Neural cell (in vitro differentiated cells): ENCODE data around the gene ZBTB7C. TPM values are rescaled to one million over a fixed set of nuclear protein-coding genes. Genes with fewer than 3 reads are reported as not detected.

Experiments
- H2AFZ ChIP-seq: fragments of 200-600, 300-800 bp; sonication (generic), shearing (Covaris generic); 2 replicates; pipeline ENCODE4 v1.6.0; 2014; ENCODE audit warnings: low read depth, mild to moderate bottlenecking, antibody characterized with exemption, low read length, moderate library complexity
- H3F3A ChIP-seq: fragments of 200-600 bp; shearing (Covaris generic); 2 replicates; pipeline ENCODE4 v1.6.1; 2016; ENCODE audit warnings: mild to moderate bottlenecking, moderate library complexity, mixed read lengths, antibody characterized with exemption, low read length; ENCODE audit not compliant: insufficient read depth, poor library complexity, severe bottlenecking
- H3K27ac ChIP-seq: fragments of 200-600, 300-800 bp; sonication (generic), shearing (Covaris generic); 2 replicates; pipeline ENCODE4 v1.5.1; 2014; ENCODE audit warnings: mild to moderate bottlenecking, low read length, moderate library complexity
- H3K27me3 ChIP-seq: fragments of 300-800, 200-600 bp; sonication (generic), shearing (Covaris generic); 2 replicates; pipeline ENCODE4 v1.6.0; 2014; ENCODE audit warnings: mild to moderate bottlenecking, low read depth, low read length, moderate library complexity; ENCODE audit not compliant: insufficient read depth
- H3K36me3 ChIP-seq: fragments of 300-800, 200-600 bp; sonication (generic), shearing (Covaris generic); 2 replicates; pipeline ENCODE4 v1.5.1; 2014; ENCODE audit warnings: mild to moderate bottlenecking, antibody characterized with exemption, low read length, moderate library complexity; ENCODE audit not compliant: insufficient read depth
- H3K4me2 ChIP-seq: fragments of 300-800, 200-600 bp; sonication (generic), shearing (Covaris generic); 2 replicates; pipeline ENCODE4 v1.6.0; 2014; ENCODE audit warnings: mild to moderate bottlenecking, low read length
- H3K4me3 ChIP-seq: fragments of 300-800, 200-600 bp; sonication (generic), shearing (Covaris generic); 2 replicates; pipeline ENCODE4 v1.5.1; 2014; ENCODE audit warnings: mild to moderate bottlenecking, low read length, moderate library complexity
- H3K79me2 ChIP-seq: fragments of 200-600 bp; shearing (Covaris generic); replicated peaks from 2 replicates; pipeline ENCODE4 v1.6.0; 2014; ENCODE audit warnings: mild to moderate bottlenecking, low read length, moderate library complexity; ENCODE audit not compliant: insufficient read depth
- H3K9ac ChIP-seq: fragments of 300-800, 200-600 bp; sonication (generic), shearing (Covaris generic); 2 replicates; pipeline ENCODE4 v1.6.1; 2016; ENCODE audit warnings: mild to moderate bottlenecking, low read length, mixed read lengths
- H3K9me2 ChIP-seq: fragments of 200-600 bp; shearing (Covaris generic); 2 replicates; pipeline ENCODE4 v1.6.1; 2016; ENCODE audit warnings: mild to moderate bottlenecking, low read length, mixed read lengths; ENCODE audit not compliant: insufficient read depth
- H3K9me3 ChIP-seq: fragments of 200-600, 300-800 bp; sonication (generic), shearing (Covaris generic); 2 replicates; pipeline ENCODE4 v1.6.1; 2016; ENCODE audit warnings: mild to moderate bottlenecking, mixed run types, low read length, moderate library complexity, mixed read lengths
- H4K20me1 ChIP-seq: fragments of 200-600 bp; shearing (Covaris generic); 2 replicates; pipeline ENCODE4 v1.6.1; 2016; ENCODE audit warnings: mild to moderate bottlenecking, mixed run types; ENCODE audit not compliant: insufficient read depth
- EP300 ChIP-seq: fragments of 450-650 bp; conservative IDR thresholded peaks from 2 replicates; pipeline ENCODE4 v1.6.1; 2014; ENCODE audit warnings: antibody characterized with exemption, mild to moderate bottlenecking, moderate library complexity; ENCODE audit not compliant: poor library complexity, severe bottlenecking
- EZH2 ChIP-seq: fragments of 200-600, 300-800 bp; shearing (Covaris generic), sonication (generic); IDR thresholded peaks from 2 replicates; pipeline ENCODE4 v1.6.1; 2014; ENCODE audit warnings: antibody characterized with exemption, low read length, borderline replicate concordance, mild to moderate bottlenecking; ENCODE audit not compliant: insufficient read depth, poor library complexity, severe bottlenecking
- MXI1 ChIP-seq: fragments of 450-650 bp; conservative IDR thresholded peaks from 2 replicates; pipeline ENCODE4 v1.6.1; 2014; ENCODE audit warnings: antibody characterized with exemption, mild to moderate bottlenecking; ENCODE audit not compliant: poor library complexity, severe bottlenecking
- POLR2AphosphoS5 ChIP-seq: IDR thresholded peaks from 2 replicates; pipeline ENCODE4 v1.6.1; 2012
- RAD21 ChIP-seq: fragments of 450-650 bp; conservative IDR thresholded peaks from 2 replicates; pipeline ENCODE4 v1.6.1; 2014; ENCODE audit warnings: antibody characterized with exemption, mild to moderate bottlenecking, moderate library complexity
- SMC3 ChIP-seq: fragments of 450-650 bp; conservative IDR thresholded peaks from 2 replicates; pipeline ENCODE4 v1.6.1; 2014; ENCODE audit warnings: antibody characterized with exemption, mild to moderate bottlenecking, moderate library complexity; ENCODE audit not compliant: poor library complexity
- TAF1 ChIP-seq: IDR thresholded peaks from 2 replicates; pipeline ENCODE4 v1.6.1; 2012; ENCODE audit warnings: low read depth
- polyA plus RNA-seq: library from polyadenylated mRNA; depleted of rRNA; stranded (reverse); fragments of >200 nt; gene quantifications from 2 replicates; pipeline ENCODE4 v1.2.3, GENCODE V29; 2014
- TF ChIP-seq, protein P1 (sequence below): IDR thresholded peaks from 2 replicates; pipeline ENCODE4 v1.6.1; 2012; ENCODE audit warnings: borderline replicate concordance
- TF ChIP-seq, protein P2 (sequence below): fragments of 450-650 bp; IDR thresholded peaks from 2 replicates; pipeline ENCODE4 v1.5.1; 2014; ENCODE audit warnings: antibody characterized with exemption, mild to moderate bottlenecking, moderate library complexity; ENCODE audit not compliant: poor library complexity, severe bottlenecking

ZBTB7C gene
- polyA plus RNA-seq, 1 donor from 2014 or later, result 2.4 TPM

DNA sequence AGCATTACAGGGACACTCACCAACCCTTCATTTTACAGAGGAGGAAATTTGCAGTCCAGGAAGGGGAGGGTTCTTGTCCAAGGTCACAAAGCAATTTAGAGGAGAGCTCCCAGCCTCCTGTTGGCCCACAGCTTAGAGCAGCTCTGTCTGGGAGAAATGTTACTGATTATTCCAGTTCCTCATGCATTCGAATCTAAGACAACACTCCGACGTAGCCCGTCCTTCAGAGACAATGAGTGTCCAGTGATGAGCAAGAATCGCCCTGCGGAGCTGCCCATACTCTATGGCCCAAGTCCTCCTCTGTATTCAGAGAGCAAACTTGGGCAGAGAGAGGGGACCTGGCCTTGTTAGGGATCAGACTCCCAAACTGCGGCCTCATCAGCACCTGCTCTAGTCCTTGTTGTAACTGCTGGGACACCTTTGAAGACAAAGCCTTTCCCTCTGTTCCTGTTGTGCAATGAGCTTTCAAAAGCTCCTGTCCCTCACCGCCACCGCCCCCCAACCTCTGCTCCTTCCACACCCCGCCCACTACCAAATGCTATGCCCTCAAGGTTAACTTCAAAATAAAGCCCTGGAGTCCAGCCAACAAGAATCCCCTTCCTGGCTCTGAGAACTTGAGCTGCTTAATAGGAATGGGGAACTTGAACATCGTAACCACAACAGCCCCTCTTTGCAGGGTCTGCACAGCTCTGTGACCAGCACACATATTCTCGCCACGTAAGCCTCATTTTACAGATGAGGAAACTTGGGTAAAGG lies 243.9 kb downstream of the ZBTB7C start:
- Histone ChIP-seq H3K36me3 (no peaks in the 10 kb centered on the region), H3K27ac (no peak overlapping the region), H3K79me2 (no peaks in the 10 kb centered on the region), H3F3A (no peaks in the 10 kb centered on the region), H3K9me2 (no peaks in the 10 kb centered on the region), H3K27me3 (no peaks in the 10 kb centered on the region), H4K20me1 (no peaks in the 10 kb centered on the region), H2AFZ (no peak overlapping the region), H3K4me3 (no peak overlapping the region), H3K4me2 (no peak overlapping the region), H3K9ac (no peak overlapping the region), H3K9me3 (no peaks in the 10 kb centered on the region)
- TF ChIP-seq SMC3 (no peak), EZH2 (no peak), EP300 (no peak), MXI1 (no peak), RAD21 (no peak), POLR2AphosphoS5 (no peak), TAF1 (no peak)
- TF ChIP-seq, protein P1, sequence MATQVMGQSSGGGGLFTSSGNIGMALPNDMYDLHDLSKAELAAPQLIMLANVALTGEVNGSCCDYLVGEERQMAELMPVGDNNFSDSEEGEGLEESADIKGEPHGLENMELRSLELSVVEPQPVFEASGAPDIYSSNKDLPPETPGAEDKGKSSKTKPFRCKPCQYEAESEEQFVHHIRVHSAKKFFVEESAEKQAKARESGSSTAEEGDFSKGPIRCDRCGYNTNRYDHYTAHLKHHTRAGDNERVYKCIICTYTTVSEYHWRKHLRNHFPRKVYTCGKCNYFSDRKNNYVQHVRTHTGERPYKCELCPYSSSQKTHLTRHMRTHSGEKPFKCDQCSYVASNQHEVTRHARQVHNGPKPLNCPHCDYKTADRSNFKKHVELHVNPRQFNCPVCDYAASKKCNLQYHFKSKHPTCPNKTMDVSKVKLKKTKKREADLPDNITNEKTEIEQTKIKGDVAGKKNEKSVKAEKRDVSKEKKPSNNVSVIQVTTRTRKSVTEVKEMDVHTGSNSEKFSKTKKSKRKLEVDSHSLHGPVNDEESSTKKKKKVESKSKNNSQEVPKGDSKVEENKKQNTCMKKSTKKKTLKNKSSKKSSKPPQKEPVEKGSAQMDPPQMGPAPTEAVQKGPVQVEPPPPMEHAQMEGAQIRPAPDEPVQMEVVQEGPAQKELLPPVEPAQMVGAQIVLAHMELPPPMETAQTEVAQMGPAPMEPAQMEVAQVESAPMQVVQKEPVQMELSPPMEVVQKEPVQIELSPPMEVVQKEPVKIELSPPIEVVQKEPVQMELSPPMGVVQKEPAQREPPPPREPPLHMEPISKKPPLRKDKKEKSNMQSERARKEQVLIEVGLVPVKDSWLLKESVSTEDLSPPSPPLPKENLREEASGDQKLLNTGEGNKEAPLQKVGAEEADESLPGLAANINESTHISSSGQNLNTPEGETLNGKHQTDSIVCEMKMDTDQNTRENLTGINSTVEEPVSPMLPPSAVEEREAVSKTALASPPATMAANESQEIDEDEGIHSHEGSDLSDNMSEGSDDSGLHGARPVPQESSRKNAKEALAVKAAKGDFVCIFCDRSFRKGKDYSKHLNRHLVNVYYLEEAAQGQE, result no peak
- TF ChIP-seq, protein P2, sequence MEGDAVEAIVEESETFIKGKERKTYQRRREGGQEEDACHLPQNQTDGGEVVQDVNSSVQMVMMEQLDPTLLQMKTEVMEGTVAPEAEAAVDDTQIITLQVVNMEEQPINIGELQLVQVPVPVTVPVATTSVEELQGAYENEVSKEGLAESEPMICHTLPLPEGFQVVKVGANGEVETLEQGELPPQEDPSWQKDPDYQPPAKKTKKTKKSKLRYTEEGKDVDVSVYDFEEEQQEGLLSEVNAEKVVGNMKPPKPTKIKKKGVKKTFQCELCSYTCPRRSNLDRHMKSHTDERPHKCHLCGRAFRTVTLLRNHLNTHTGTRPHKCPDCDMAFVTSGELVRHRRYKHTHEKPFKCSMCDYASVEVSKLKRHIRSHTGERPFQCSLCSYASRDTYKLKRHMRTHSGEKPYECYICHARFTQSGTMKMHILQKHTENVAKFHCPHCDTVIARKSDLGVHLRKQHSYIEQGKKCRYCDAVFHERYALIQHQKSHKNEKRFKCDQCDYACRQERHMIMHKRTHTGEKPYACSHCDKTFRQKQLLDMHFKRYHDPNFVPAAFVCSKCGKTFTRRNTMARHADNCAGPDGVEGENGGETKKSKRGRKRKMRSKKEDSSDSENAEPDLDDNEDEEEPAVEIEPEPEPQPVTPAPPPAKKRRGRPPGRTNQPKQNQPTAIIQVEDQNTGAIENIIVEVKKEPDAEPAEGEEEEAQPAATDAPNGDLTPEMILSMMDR, result no peak

DNA sequence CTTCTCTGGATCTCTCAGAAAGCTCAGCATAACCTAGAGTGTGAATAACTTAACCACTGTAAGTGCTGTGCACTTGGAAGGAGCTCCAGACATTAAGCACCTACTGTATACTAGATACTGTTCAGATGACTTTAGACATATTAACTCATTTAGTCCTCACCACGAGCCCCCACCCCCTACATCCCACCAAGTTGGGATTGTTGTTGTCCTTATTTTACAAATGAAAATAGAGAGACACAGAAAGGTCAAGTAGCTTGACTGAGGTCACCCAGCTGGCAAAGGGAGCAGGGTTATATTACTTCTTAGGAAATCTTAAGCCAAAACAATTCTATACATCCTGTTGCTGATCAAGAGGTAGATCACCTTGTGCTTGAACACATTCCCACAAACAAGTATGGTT lies 244.5 kb downstream of the ZBTB7C start:
- no peak overlapping the region for H3K4me3 ChIP-seq
- no peaks in the 10 kb centered on the region for H3F3A ChIP-seq
- no peak overlapping the region for H3K27ac ChIP-seq
- no peaks in the 10 kb centered on the region for H4K20me1 ChIP-seq
- H3K27me3 ChIP-seq, result no peaks in the 10 kb centered on the region
- no peak overlapping the region for H3K9ac ChIP-seq
- H3K79me2 ChIP-seq, result no peaks in the 10 kb centered on the region
- H3K9me3 ChIP-seq, result no peaks in the 10 kb centered on the region
- H3K4me2 ChIP-seq, result no peak overlapping the region
- TF ChIP-seq POLR2AphosphoS5, result no peak
- no peak for TF ChIP-seq MXI1
- TF ChIP-seq, protein P1, result no peak
- TF ChIP-seq EZH2, result no peak
- TF ChIP-seq RAD21, result no peak
- TF ChIP-seq TAF1, result no peak
- no peak for TF ChIP-seq SMC3
- TF ChIP-seq, protein P2, result no peak
- no peak for TF ChIP-seq EP300
- H2AFZ ChIP-seq, result no peak overlapping the region
- no peaks in the 10 kb centered on the region for H3K9me2 ChIP-seq
- no peaks in the 10 kb centered on the region for H3K36me3 ChIP-seq
